IMR-90 (cell line): ENCODE measurements around the gene EXOC6. TPM values are rescaled to one million over a fixed set of nuclear protein-coding genes. Genes with fewer than 3 reads are reported as not detected.

ENCODE experiments used
- ATAC-seq: fragments of 200-7000 bp; cut with Tn5 transposase; 2 replicates; pipeline ENCODE4 v1.9.1; 2020; ENCODE audit warnings: low read depth, mild to moderate bottlenecking, moderate library complexity
- BruUV-seq: library from RNA; stranded (reverse); fragments of 400-500 nt; replicated peaks from 2 replicates; lab custom pipeline; 2021; lab: Mats Ljungman, UMichigan
- CTCF ChIA-PET: fragments of 300-600 bp; formaldehyde crosslinking; extraction: SDS; loops from one replicate; lab custom pipeline; 2021; ENCODE audit warnings: antibody characterized with exemption; lab: Yijun Ruan, JAX
- POLR2A ChIA-PET: fragments of 300-600 bp; sonication (Branson Sonifier 250); formaldehyde crosslinking; loops from one replicate; lab custom pipeline; 2022; ENCODE audit warnings: antibody characterized with exemption; ENCODE audit not compliant: unreplicated experiment; lab: Charles Lee
- DNase-seq: peaks from one replicate; pipeline ENCODE4 v3.0.0; 2013
- H2AFZ ChIP-seq: replicated peaks from 2 replicates; pipeline ENCODE3; 2013; ENCODE audit warnings: low read length, mild to moderate bottlenecking; ENCODE audit not compliant: poor library complexity
- H2AK5ac ChIP-seq: 2 replicates; pipeline ENCODE4 v1.6.1; 2013; ENCODE audit warnings: low read depth, low read length, inconsistent platforms
- H2AK9ac ChIP-seq: replicated peaks from 2 replicates; pipeline ENCODE3; 2013; ENCODE audit warnings: mild to moderate bottlenecking, low read depth, low read length, moderate library complexity; ENCODE audit not compliant: poor library complexity
- H2BK120ac ChIP-seq: 2 replicates; pipeline ENCODE4 v1.6.1; 2013; ENCODE audit warnings: low read depth, low read length, inconsistent platforms
- H2BK15ac ChIP-seq: 3 replicates; pipeline ENCODE4 v1.6.1; 2013; ENCODE audit warnings: low read depth, low read length, inconsistent platforms
- H2BK20ac ChIP-seq: 2 replicates; pipeline ENCODE4 v1.6.1; 2013; ENCODE audit warnings: low read depth, mild to moderate bottlenecking, inconsistent platforms, low read length, moderate library complexity
- H2BK5ac ChIP-seq: 2 replicates; pipeline ENCODE4 v1.6.1; 2013; ENCODE audit warnings: mild to moderate bottlenecking, low read depth, low read length, inconsistent platforms; ENCODE audit not compliant: poor library complexity, severe bottlenecking
- H3K14ac ChIP-seq: replicated peaks from 2 replicates; pipeline ENCODE4 v1.6.1; 2013; ENCODE audit warnings: low read depth, low read length, inconsistent platforms
- H3K18ac ChIP-seq: 2 replicates; pipeline ENCODE4 v1.6.1; 2013; ENCODE audit warnings: low read depth, low read length, control low read depth
- H3K23ac ChIP-seq: 2 replicates; pipeline ENCODE4 v1.6.1; 2013; ENCODE audit warnings: low read depth, low read length, inconsistent platforms
- H3K27ac ChIP-seq: 2 replicates; pipeline ENCODE4 v1.5.1; 2013; ENCODE audit warnings: mild to moderate bottlenecking, control low read depth, low read length; ENCODE audit not compliant: insufficient read depth
- H3K27me3 ChIP-seq: 2 replicates; pipeline ENCODE4 v1.6.1; 2013; ENCODE audit warnings: low read length; ENCODE audit not compliant: control insufficient read depth, insufficient read depth
- H3K36me3 ChIP-seq: 2 replicates; pipeline ENCODE4 v1.6.1; 2013; ENCODE audit warnings: low read length, mixed read lengths; ENCODE audit not compliant: control insufficient read depth, insufficient read depth
- H3K4ac ChIP-seq: 2 replicates; pipeline ENCODE4 v1.6.1; 2013; ENCODE audit warnings: low read depth, low read length, inconsistent platforms
- H3K4me1 ChIP-seq: 2 replicates; pipeline ENCODE4 v1.6.1; 2013; ENCODE audit warnings: low read length, mixed read lengths; ENCODE audit not compliant: control insufficient read depth, insufficient read depth
- H3K4me2 ChIP-seq: 2 replicates; pipeline ENCODE4 v1.6.1; 2013; ENCODE audit warnings: low read depth, mild to moderate bottlenecking, control low read depth, low read length, moderate library complexity
- H3K4me3 ChIP-seq: 2 replicates; pipeline ENCODE4 v1.5.1; 2013; ENCODE audit warnings: low read depth, mild to moderate bottlenecking, control low read depth, low read length, moderate library complexity; ENCODE audit not compliant: insufficient read depth
- H3K56ac ChIP-seq: 2 replicates; pipeline ENCODE4 v1.6.1; 2013; ENCODE audit warnings: low read length, inconsistent platforms; ENCODE audit not compliant: insufficient read depth; ENCODE audit errors: extremely low read depth
- H3K79me1 ChIP-seq, 2 experiments: 2 replicates each; pipeline ENCODE4 v1.6.1; 2013; ENCODE audit warnings: low read length in 2 of 2, inconsistent platforms in 1 of 2, low read depth in 1 of 2
- H3K9ac ChIP-seq: 2 replicates; pipeline ENCODE4 v1.6.1; 2013; ENCODE audit warnings: low read depth, low read length, control low read depth
- H3K9me1 ChIP-seq: 2 replicates; pipeline ENCODE4 v1.6.1; 2013; ENCODE audit warnings: low read length, inconsistent platforms; ENCODE audit not compliant: insufficient read depth
- H3K9me3 ChIP-seq: 2 replicates; pipeline ENCODE4 v1.6.1; 2013; ENCODE audit warnings: low read length; ENCODE audit not compliant: control insufficient read depth, insufficient read depth
- H4K20me1 ChIP-seq: 2 replicates; pipeline ENCODE4 v1.6.1; 2013; ENCODE audit warnings: low read length, inconsistent platforms; ENCODE audit not compliant: insufficient read depth
- H4K5ac ChIP-seq: 2 replicates; pipeline ENCODE4 v1.6.1; 2013; ENCODE audit warnings: mild to moderate bottlenecking, low read depth, low read length, control low read depth
- H4K8ac ChIP-seq, 2 experiments: 2 replicates each; pipeline ENCODE4 v1.6.1; 2013; ENCODE audit warnings: low read depth in 2 of 2, low read length in 2 of 2, control low read depth in 1 of 2, inconsistent platforms in 1 of 2
- H4K91ac ChIP-seq: 2 replicates; pipeline ENCODE4 v1.6.1; 2013; ENCODE audit warnings: low read depth, low read length, inconsistent platforms; ENCODE audit not compliant: insufficient read depth
- CEBPB ChIP-seq: IDR thresholded peaks from 2 replicates; pipeline ENCODE4 v1.6.1; 2012; ENCODE audit warnings: low read depth, low read length, improper control_type of control experiment
- CHD1 ChIP-seq: IDR thresholded peaks from 2 replicates; pipeline ENCODE4 v1.6.1; 2012; ENCODE audit warnings: low read depth, low read length, improper control_type of control experiment
- MAZ ChIP-seq: IDR thresholded peaks from 2 replicates; pipeline ENCODE4 v1.6.1; 2012; ENCODE audit warnings: low read depth, mild to moderate bottlenecking, low read length, improper control_type of control experiment, moderate library complexity, borderline replicate concordance
- MXI1 ChIP-seq: IDR thresholded peaks from 2 replicates; pipeline ENCODE4 v1.6.1; 2012; ENCODE audit warnings: low read depth, mild to moderate bottlenecking, low read length, moderate library complexity, borderline replicate concordance
- NFE2L2 ChIP-seq: fragments of 150-350 bp; IDR thresholded peaks from 2 replicates; pipeline ENCODE4 v1.6.1; 2016; ENCODE audit warnings: low read depth, mild to moderate bottlenecking, low read length
- RCOR1 ChIP-seq: IDR thresholded peaks from 2 replicates; pipeline ENCODE4 v1.6.1; 2012; ENCODE audit warnings: mild to moderate bottlenecking, low read length, improper control_type of control experiment; ENCODE audit not compliant: insufficient replicate concordance
- RFX5 ChIP-seq: IDR thresholded peaks from 2 replicates; pipeline ENCODE4 v1.8.0; 2012; ENCODE audit warnings: low read depth, mild to moderate bottlenecking, low read length, moderate library complexity
- WGBS, 2 experiments: methylation state at CpG; one replicate each; pipeline versions ENCODE4 v1.1.5 to v1.1.7; 2013; ENCODE audit warnings: missing lambda C conversion rate in 2 of 2; ENCODE audit not compliant: insufficient read length in 1 of 2; ENCODE audit errors: extremely low coverage in 2 of 2; 5-methylcytosine and 5-hydroxymethylcytosine counted together
- dilution Hi-C: fragments of 300-500 bp; cut with HindIII; formaldehyde crosslinking; loops from one replicate; pipeline ENCODE4 v1.14.3; 2018; ENCODE audit warnings: low sequenced_read_pairs; ENCODE audit not compliant: unreplicated experiment
- in situ Hi-C: fragments of 300-500 bp; cut with MboI; formaldehyde crosslinking; loops from 3 replicates; pipeline ENCODE4 v1.14.3; 2019; ENCODE audit warnings: low sequenced_read_pairs, inconsistent platforms, mixed read lengths
- intact Hi-C: fragments of 100-400 bp; cut with micrococcal nuclease; formaldehyde crosslinking; loops from 2 replicates; pipeline ENCODE4 v1.10.0; 2022
- polyA plus RNA-seq, 3 experiments: library from polyadenylated mRNA; depleted of rRNA; stranded (reverse); fragments of >200 nt; gene quantifications; 2 replicates each; pipeline ENCODE4 v1.2.3, GENCODE V29; 2012; ENCODE audit warnings: low replicate concordance in 1 of 3
- total RNA-seq: library from RNA; depleted of rRNA; stranded (reverse); fragments of >200 nt; gene quantifications from 2 replicates; pipeline ENCODE4 v1.2.3, GENCODE V29; 2012
- TF ChIP-seq, protein P1 (sequence below): fragments of 150-350 bp; IDR thresholded peaks from 2 replicates; pipeline ENCODE4 v1.6.1; 2017; ENCODE audit warnings: mild to moderate bottlenecking, antibody characterized with exemption, low read length, low read depth

Gene EXOC6
- total and polyA plus RNA-seq, 2 of the 4 experiments (the other 2 are of a cell fraction) = 4.5 to 11.5 TPM

DNA sequence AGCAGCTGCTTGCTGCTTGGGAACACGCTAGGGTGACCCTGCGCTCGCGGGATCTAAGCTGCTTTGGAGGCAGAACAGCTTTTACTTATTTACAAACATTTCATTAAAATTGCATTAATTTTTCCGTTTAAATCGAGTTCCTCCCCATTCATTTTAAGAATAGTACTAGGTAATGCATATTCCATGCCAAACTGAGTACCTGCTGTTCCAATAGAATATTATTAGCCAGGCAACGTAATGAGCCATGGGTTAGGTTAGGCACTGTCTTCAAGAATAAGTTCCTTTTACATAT lies 860 bp downstream of the EXOC6 start:
- Histone ChIP-seq H2AFZ (peak overlapping the region; percentile 99), H3K27ac (peak overlapping the region; percentile 1; the same call in 1 of the 2 replicates), H2AK5ac (no peak overlapping the region), H4K20me1 (no peaks in the 10 kb centered on the region), H3K9me1 (peaks cover 4% of the 10 kb centered on the region; the same call in 1 of the 2 replicates), H3K56ac (no peak overlapping the region), H3K4me1 (peaks cover 2% of the 10 kb centered on the region; the same call in 1 of the 2 replicates), H3K36me3 (no peaks in the 10 kb centered on the region), H3K4ac (0 out of 2 replicates have a peak overlapping the region, but pooled peaks have one; percentile 40), H3K14ac (no peak overlapping the region), H4K91ac (no peak overlapping the region), H3K9ac (peak overlapping the region; percentile 40), H3K9me3 (no peaks in the 10 kb centered on the region), H3K23ac (no peak overlapping the region), H2AK9ac (no peak overlapping the region), H3K79me1 (peaks cover 8 to 14% of the 10 kb centered on the region in 2 experiments; a peak in 3 of 4 replicates), H3K18ac (no peak overlapping the region), H2BK5ac (no peak overlapping the region), H4K5ac (no peak overlapping the region), H4K8ac (no peak overlapping the region), H2BK15ac (no peak overlapping the region), H3K27me3 (no peaks in the 10 kb centered on the region), H2BK20ac (no peak overlapping the region), H2BK120ac (no peak overlapping the region), H3K4me2 (peak overlapping the region; percentile 91), H3K4me3 (peak overlapping the region; percentile 94)
- BruUV-seq = no TSS peak
- in situ Hi-C loops (no loop called here), dilution Hi-C loops (no loop called here), intact Hi-C loops (no loop called here)
- WGBS, 2 experiments = no CpG with 5 or more reads among the region's 7 CpGs
- ATAC-seq = no peak
- DNase-seq = peak; percentile 30
- ChIA-PET CTCF (interaction anchor here (1.0 kb wide), 1 partner anchor 277 kb away, joined by 3 read pairs; no protein-coding TSS in a partner anchor), POLR2A (interaction anchor here (0.9 kb wide), 1 partner anchor 28 kb away, joined by 4 read pairs; no protein-coding TSS in a partner anchor)
- TF ChIP-seq RFX5 = no peak
- TF ChIP-seq NFE2L2 = no peak
- no peak for TF ChIP-seq CHD1
- no peak for TF ChIP-seq MXI1
- TF ChIP-seq, protein P1, sequence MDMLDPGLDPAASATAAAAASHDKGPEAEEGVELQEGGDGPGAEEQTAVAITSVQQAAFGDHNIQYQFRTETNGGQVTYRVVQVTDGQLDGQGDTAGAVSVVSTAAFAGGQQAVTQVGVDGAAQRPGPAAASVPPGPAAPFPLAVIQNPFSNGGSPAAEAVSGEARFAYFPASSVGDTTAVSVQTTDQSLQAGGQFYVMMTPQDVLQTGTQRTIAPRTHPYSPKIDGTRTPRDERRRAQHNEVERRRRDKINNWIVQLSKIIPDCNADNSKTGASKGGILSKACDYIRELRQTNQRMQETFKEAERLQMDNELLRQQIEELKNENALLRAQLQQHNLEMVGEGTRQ = no peak
- no peak for TF ChIP-seq CEBPB
- no peak for TF ChIP-seq RCOR1
- TF ChIP-seq MAZ = no peak
